Esophagus muscularis mucosa (tissue), 4 donors: ENCODE data around the gene MLLT11. TPM values are rescaled to one million over a fixed set of nuclear protein-coding genes. Genes with fewer than 3 reads are reported as not detected.
A peak's percentile ranks its signal among the peaks of the same experiment; 100 is the strongest.

Experiments used
- DNase-seq: peaks from one replicate; pipeline ENCODE4 v3.0.0-alpha.2; 2017; ENCODE audit errors: extremely low spot score
- H3K27ac ChIP-seq, 4 donors: fragments of 200-600 bp; sonication (generic); replicated peaks in 1 of 4; 1 replicate in 3 of 4; 2 replicates in 1 of 4; pipeline ENCODE4 v1.5.1; 2016 to 2019; ENCODE audit warnings: mild to moderate bottlenecking in 1 of 4
- H3K27me3 ChIP-seq, 4 donors: fragments of 200-600 bp; sonication (generic); one replicate each; pipeline versions ENCODE4 v1.5.1 to v1.6.0; 2016 to 2019
- H3K36me3 ChIP-seq, 4 donors: fragments of 200-600 bp; sonication (generic); one replicate each; pipeline ENCODE4 v1.5.1; 2016 to 2019
- H3K4me1 ChIP-seq, 4 donors: fragments of 200-600 bp; sonication (generic); one replicate each; pipeline ENCODE4 v1.5.1; 2016 to 2019
- H3K4me3 ChIP-seq, 4 donors: fragments of 200-600 bp; sonication (generic); 1 replicate in 2 of 4; 2 replicates in 2 of 4; pipeline ENCODE4 v1.5.1; 2016 to 2019; ENCODE audit warnings: mild to moderate bottlenecking in 4 of 4, moderate library complexity in 1 of 4
- H3K9me3 ChIP-seq, 4 donors: fragments of 200-600 bp; sonication (generic); 1 replicate in 3 of 4; 2 replicates in 1 of 4; pipeline ENCODE4 v1.5.1; 2016 to 2019
- EP300 ChIP-seq: sonication (generic); formaldehyde crosslinking; IDR thresholded peaks from one replicate; pipeline ENCODE4 v1.6.1; 2017; ENCODE audit warnings: antibody characterized with exemption
- POLR2A ChIP-seq: fragments of 450-650 bp; IDR thresholded peaks from one replicate; pipeline ENCODE4 v1.6.1; 2017; ENCODE audit warnings: antibody characterized with exemption, moderate library complexity, mild to moderate bottlenecking, low read depth
- POLR2AphosphoS5 ChIP-seq, 2 donors: sonication (generic); formaldehyde crosslinking; IDR thresholded peaks; one replicate each; pipeline ENCODE4 v1.6.1; 2017; ENCODE audit warnings: antibody characterized with exemption in 2 of 2
- WGBS: methylation state at CpG from one replicate; pipeline ENCODE4 v1.1.5; 2018; 5-methylcytosine and 5-hydroxymethylcytosine counted together
- intact Hi-C: fragments of 100-400 bp; cut with DNase I; formaldehyde crosslinking; loops from one replicate; pipeline ENCODE4 v1.15.1; 2023
- total RNA-seq, 4 donors: library from RNA; depleted of rRNA; stranded (reverse); fragments of >200 nt; gene quantifications; one replicate each; pipeline versions ENCODE4 v1.1.0 to v1.2.1, GENCODE V29; 2016
- TF ChIP-seq, protein P1 (sequence below), 3 experiments: fragments of 200-600 bp in 2 of 3; fragments of 450-650 bp in 1 of 3; sonication (generic) in 2 of 3; IDR thresholded peaks; one replicate each; pipeline ENCODE4 v1.5.1; 2017 to 2019; ENCODE audit warnings: antibody characterized with exemption in 3 of 3, mild to moderate bottlenecking in 2 of 3, moderate library complexity in 1 of 3

Gene MLLT11
- total RNA-seq, 4 donors from 2014 or later: 0.78 to 1.7 (median 1.2) TPM

DNA sequence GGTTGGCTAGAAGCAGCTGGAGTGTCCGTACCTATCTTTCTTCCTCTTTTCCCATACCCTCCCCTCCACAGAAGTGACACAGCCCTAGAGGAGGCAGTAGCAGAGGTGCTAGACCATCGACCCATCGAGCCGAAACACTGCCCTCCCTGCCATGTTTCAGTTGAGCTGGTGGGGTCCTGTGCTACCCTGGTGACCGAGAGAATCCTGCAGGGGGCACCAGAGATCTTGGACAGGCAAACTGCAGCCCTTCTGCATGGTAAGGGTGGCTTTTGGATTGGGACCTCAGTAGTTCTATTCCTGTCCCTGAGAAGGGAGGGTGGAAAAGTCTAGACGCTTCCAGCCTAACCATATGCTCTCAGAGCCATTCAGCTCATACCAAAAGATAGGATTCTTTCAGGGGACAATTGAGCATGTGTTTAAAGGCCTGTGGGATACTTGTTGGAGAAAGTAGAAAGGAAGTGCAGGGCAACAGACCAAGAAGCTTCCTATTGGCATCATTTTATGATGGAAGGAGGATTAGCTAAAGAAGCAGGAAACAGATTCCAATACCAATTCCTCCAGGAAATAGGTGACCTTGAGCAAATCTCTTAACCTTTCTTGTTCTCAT lies 35.6 kb upstream of the MLLT11 start:
- intact Hi-C loops: loop anchor here (5.0 kb wide), 2 partner anchors 33 to 133 kb away; partner anchors contain the start of genes CDC42SE1 and TNFAIP8L2
- Histone ChIP-seq H3K4me3 (no peak overlapping the region), H3K36me3 (peaks cover 24 to 74% (median 53%) of the 10 kb centered on the region in 4 donors), H3K9me3 (no peaks in the 10 kb centered on the region), H3K27me3 (no peaks in the 10 kb centered on the region), H3K4me1 (peaks cover 10 to 11% (median 10%) of the 10 kb centered on the region in 4 donors), H3K27ac (peak overlapping the region in 3 of 4 donors; percentile 3 to 35 (median 7))
- 22% methylated on average over 6 of the region's 6 CpGs for WGBS
- DNase-seq: peak; percentile 93
- TF ChIP-seq POLR2AphosphoS5 (IDR thresholded peaks at IDR 0.05) (peak; percentile 27 to 70), EP300 (no peak)
- TF ChIP-seq, protein P1, sequence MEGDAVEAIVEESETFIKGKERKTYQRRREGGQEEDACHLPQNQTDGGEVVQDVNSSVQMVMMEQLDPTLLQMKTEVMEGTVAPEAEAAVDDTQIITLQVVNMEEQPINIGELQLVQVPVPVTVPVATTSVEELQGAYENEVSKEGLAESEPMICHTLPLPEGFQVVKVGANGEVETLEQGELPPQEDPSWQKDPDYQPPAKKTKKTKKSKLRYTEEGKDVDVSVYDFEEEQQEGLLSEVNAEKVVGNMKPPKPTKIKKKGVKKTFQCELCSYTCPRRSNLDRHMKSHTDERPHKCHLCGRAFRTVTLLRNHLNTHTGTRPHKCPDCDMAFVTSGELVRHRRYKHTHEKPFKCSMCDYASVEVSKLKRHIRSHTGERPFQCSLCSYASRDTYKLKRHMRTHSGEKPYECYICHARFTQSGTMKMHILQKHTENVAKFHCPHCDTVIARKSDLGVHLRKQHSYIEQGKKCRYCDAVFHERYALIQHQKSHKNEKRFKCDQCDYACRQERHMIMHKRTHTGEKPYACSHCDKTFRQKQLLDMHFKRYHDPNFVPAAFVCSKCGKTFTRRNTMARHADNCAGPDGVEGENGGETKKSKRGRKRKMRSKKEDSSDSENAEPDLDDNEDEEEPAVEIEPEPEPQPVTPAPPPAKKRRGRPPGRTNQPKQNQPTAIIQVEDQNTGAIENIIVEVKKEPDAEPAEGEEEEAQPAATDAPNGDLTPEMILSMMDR (IDR thresholded peaks at IDR 0.05): peak; percentile 73 to 79 (median 79)

DNA sequence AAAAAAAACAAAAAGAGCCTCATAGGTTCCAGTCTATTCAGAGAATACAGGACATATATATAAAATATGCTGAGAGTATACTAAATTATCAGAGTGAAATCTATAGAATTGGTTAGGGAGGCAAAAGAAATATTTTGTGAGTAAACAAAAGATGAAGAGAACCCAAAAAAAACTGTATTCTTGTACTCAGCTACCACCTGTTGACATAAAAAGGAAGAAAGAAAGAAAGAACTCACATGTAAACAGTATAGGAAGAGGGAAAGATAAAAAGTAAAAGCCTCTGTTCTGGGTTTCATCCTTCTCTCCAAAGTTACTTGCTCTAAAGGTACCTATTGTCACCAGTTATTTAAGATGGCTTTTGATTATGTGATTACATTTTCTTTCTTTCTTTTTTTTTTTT lies 33.7 kb upstream of the MLLT11 start:
- no peaks in the 10 kb centered on the region for H3K27me3 ChIP-seq
- DNase-seq: no peak
- H3K4me1 ChIP-seq: peaks cover 10 to 11% (median 10%) of the 10 kb centered on the region in 4 donors
- TF ChIP-seq EP300: no peak
- H3K36me3 ChIP-seq: peaks cover 24 to 74% (median 60%) of the 10 kb centered on the region in 4 donors
- no peaks in the 10 kb centered on the region for H3K9me3 ChIP-seq
- H3K27ac ChIP-seq: no peak overlapping the region
- no peak overlapping the region for H3K4me3 ChIP-seq
- intact Hi-C loops: loop anchor here (5.0 kb wide), 1 partner anchor 131 kb away; the partner anchor contains the start of gene TNFAIP8L2

DNA sequence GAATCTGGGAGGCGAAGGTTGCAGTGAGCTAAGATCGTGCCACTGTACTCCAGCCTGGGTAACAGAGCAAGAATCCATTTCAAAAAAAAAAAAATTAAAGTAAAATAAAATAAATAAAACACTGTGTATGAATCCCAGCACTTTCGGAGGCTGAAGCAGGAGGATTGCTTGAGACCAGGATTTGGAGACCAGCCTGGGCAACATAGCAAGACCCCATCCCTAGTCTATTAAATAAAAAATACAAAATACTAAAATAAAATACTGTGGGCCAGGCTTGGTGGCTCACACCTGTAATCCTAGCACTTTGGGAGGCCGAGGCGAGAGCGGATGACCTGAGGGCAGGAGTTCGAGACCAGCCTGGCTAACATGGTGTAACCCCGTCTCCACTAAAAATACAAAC lies 28.0 kb upstream of the MLLT11 start:
- Histone ChIP-seq H3K27me3 (no peaks in the 10 kb centered on the region), H3K4me1 (peaks cover 0 to 6% (median 0%) of the 10 kb centered on the region in 4 donors), H3K9me3 (no peaks in the 10 kb centered on the region), H3K27ac (no peak overlapping the region), H3K4me3 (no peak overlapping the region), H3K36me3 (peaks cover 37 to 83% (median 79%) of the 10 kb centered on the region in 4 donors)
- no peak for DNase-seq
- 95% methylated on average over 8 of the region's 8 CpGs for WGBS
- intact Hi-C loops: no loop called here
- TF ChIP-seq, protein P1 (IDR thresholded peaks at IDR 0.05): no peak
- TF ChIP-seq POLR2A (no peak), POLR2AphosphoS5 (IDR thresholded peaks at IDR 0.05) (no peak), EP300 (no peak)

DNA sequence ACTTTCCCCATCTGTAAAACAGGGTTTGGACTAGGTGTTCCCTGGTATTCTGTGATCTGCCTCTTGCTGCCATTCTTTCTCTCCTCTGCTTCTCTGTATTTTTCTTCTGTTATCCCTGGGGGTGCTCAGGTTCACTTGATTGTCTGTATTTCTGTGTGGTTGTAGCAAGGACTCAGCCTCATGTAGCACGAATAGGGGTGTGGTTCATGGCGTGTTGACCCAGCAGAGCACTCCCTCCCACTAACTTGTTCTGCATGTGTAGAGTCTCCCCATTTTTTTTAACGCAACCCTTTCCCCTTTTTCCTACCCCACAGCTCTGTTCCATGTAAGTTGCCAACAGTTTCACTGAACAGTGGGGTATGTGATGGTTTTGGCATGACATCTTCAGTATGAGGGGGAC lies 25.0 kb upstream of the MLLT11 start:
- 88% methylated on average over 3 of the region's 3 CpGs for WGBS

DNA sequence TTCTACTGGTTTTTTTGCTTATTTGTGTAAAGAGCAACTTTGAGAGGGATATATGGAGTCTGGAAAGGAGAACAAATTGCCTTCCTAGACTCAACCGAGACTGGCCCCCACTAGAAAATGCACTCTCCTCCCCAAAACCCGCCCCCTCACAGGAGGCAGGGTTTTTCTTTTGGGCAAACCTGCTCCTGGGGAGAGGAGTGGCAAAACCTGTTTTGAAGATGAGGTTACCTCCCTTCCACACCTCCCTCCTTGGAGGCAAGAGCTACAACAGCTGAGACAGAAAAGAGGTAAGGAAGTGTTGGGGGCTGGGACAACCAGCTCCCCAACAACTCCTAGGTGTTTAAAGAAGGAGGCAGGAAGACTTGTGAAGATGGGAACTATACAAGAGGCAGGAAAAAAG lies 23.8 kb upstream of the MLLT11 start, which contains the start of gene BNIPL:
TSS of gene BNIPL (plus strand) at position 231 of the 400 bp plus-strand sequence. CDS start at position 371, 140 bp downstream.
- TF ChIP-seq POLR2AphosphoS5 (IDR thresholded peaks at IDR 0.05): no peak
- TF ChIP-seq, protein P1 (IDR thresholded peaks at IDR 0.05): no peak
- no peak for TF ChIP-seq EP300
- no peak for TF ChIP-seq POLR2A
- no peak within 1 kb of the TSS for H3K27ac ChIP-seq
- intact Hi-C loops: no loop called here

More for the DNA sequence above, 25.0 kb upstream of the MLLT11 start:
- DNase-seq: no peak
- no peaks in the 10 kb centered on the region for H3K9me3 ChIP-seq
- H3K4me1 ChIP-seq: peaks cover 0 to 9% (median 0%) of the 10 kb centered on the region in 4 donors
- no peak overlapping the region for H3K4me3 ChIP-seq
- TF ChIP-seq EP300: no peak
- TF ChIP-seq POLR2A: no peak
- TF ChIP-seq, protein P1 (IDR thresholded peaks at IDR 0.05): no peak
- no peak for TF ChIP-seq POLR2AphosphoS5 (IDR thresholded peaks at IDR 0.05)
- intact Hi-C loops: no loop called here
- H3K27ac ChIP-seq: no peak overlapping the region
- peaks cover 20 to 53% (median 50%) of the 10 kb centered on the region in 4 donors for H3K36me3 ChIP-seq
- H3K27me3 ChIP-seq: no peaks in the 10 kb centered on the region

More for the DNA sequence above, 23.8 kb upstream of the MLLT11 start, which contains the start of gene BNIPL:
- H3K9me3 ChIP-seq: no peaks in the 10 kb centered on the region
- DNase-seq: no peak
- no peaks in the 10 kb centered on the region for H3K27me3 ChIP-seq
- 55% methylated on average over 2 of the region's 2 CpGs for WGBS
- H3K36me3 ChIP-seq: peaks cover 20 to 41% (median 39%) of the 10 kb centered on the region in 4 donors
- H3K4me3 ChIP-seq: no peak within 1 kb of the TSS
- H3K4me1 ChIP-seq: peaks cover 0 to 9% (median 0%) of the 10 kb centered on the region in 4 donors
